Measurements from ENCODE around the gene AGTRAP.

DNA sequence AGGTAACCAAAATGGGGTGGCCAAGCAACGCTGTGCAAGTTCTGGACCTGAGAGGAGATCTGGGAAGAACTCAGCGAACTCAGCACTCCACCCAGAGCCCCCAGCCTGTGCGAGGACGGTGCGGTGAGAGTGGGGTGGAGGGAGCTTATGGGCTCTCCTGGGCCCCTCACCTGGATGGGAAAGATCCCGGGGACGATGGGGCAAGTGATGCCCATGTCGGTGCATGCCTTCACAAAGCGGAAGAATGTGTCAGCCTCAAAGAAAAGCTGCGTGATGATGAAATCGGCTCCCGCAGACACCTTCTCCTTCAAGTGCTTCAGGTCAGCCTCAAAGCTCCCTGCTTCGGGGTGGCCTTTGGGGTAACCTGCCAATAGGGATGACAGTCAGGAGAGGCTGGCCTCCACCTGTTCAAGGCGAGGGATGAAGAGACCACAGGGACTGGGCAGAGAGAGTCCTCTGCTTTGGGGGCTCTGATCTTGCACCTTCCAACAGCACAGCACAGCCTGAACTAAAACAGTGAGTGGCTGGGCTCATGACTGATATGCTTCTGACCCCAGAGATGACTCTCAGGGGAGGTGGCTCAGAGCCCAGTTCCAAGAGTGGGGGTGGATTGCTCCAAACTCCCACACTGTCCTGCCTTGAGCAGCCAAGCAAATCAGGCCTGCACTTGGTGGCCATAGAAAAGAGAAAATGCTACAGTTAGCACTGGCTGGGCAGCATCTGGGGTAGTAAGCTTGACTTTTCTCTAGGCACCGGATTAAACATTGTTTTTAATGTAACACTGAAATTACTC lies 60.3 kb downstream of the AGTRAP start:
- TF ChIP-seq, protein P1, sequence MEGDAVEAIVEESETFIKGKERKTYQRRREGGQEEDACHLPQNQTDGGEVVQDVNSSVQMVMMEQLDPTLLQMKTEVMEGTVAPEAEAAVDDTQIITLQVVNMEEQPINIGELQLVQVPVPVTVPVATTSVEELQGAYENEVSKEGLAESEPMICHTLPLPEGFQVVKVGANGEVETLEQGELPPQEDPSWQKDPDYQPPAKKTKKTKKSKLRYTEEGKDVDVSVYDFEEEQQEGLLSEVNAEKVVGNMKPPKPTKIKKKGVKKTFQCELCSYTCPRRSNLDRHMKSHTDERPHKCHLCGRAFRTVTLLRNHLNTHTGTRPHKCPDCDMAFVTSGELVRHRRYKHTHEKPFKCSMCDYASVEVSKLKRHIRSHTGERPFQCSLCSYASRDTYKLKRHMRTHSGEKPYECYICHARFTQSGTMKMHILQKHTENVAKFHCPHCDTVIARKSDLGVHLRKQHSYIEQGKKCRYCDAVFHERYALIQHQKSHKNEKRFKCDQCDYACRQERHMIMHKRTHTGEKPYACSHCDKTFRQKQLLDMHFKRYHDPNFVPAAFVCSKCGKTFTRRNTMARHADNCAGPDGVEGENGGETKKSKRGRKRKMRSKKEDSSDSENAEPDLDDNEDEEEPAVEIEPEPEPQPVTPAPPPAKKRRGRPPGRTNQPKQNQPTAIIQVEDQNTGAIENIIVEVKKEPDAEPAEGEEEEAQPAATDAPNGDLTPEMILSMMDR (IDR thresholded peaks at IDR 0.05), result no peak
- TF ChIP-seq POLR2AphosphoS5 (IDR thresholded peaks at IDR 0.05), result no peak
- no peak for TF ChIP-seq POLR2A (IDR thresholded peaks at IDR 0.05)

Measured in breast epithelium (tissue), 3 donors.